DOHH2 (cell line): Measurements from ENCODE around the gene FBN1.

Experiments
- EZH2phosphoT487 ChIP-seq: fragments of 200-600 bp; sonication (generic); IDR thresholded peaks from 2 replicates; pipeline ENCODE4 v1.6.1; 2017; ENCODE audit warnings: borderline replicate concordance, mild to moderate bottlenecking, antibody characterized with exemption, low read length, moderate library complexity, mixed read lengths
- TF ChIP-seq, protein P1 (sequence below): fragments of 200-600 bp; sonication (generic); IDR thresholded peaks from one replicate; pipeline ENCODE4 v1.5.1; 2014; ENCODE audit warnings: antibody characterized with exemption, mild to moderate bottlenecking, low read depth, low read length; ENCODE audit not compliant: poor library complexity, severe bottlenecking

DNA sequence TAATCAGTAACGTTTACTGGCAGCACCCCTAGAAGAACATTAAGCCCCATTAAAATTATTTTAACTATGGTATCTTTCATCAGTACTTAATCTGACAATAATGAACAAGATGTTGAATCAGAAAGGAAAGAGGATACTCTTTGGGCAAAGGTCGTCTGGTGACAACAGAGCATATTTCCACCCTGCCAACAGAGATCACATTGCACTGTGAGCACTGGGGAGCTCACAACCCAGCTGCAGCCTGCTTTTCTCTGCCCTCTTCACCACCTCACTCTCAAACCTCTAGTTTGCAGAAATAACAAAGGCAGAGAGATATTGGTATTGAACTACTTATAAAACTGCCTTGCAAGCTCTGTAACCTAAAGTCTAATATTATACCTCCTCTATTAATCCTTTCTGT is 130.0 kb downstream of the FBN1 start:
- TF ChIP-seq, protein P1, sequence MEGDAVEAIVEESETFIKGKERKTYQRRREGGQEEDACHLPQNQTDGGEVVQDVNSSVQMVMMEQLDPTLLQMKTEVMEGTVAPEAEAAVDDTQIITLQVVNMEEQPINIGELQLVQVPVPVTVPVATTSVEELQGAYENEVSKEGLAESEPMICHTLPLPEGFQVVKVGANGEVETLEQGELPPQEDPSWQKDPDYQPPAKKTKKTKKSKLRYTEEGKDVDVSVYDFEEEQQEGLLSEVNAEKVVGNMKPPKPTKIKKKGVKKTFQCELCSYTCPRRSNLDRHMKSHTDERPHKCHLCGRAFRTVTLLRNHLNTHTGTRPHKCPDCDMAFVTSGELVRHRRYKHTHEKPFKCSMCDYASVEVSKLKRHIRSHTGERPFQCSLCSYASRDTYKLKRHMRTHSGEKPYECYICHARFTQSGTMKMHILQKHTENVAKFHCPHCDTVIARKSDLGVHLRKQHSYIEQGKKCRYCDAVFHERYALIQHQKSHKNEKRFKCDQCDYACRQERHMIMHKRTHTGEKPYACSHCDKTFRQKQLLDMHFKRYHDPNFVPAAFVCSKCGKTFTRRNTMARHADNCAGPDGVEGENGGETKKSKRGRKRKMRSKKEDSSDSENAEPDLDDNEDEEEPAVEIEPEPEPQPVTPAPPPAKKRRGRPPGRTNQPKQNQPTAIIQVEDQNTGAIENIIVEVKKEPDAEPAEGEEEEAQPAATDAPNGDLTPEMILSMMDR: no peak
- TF ChIP-seq EZH2phosphoT487: no peak
